T1000 (cell line): Measurements from ENCODE around the gene KRTAP10-8.
"Not testable (repeated sequence)": the region's sequence is repeated elsewhere in the genome, so short reads cannot be mapped to it uniquely, and the experiment has no call there.

Source experiments
- DNase-seq: peaks from one replicate; lab custom pipeline; 2025; ENCODE audit warnings: mixed read lengths; lab: John Stamatoyannopoulos, UW

The KRTAP10-8 gene

GRCh38 chr21:44618504-44618903 is 6.6 kb downstream of the KRTAP10-8 start:
- no peak for DNase-seq

GRCh38 chr21:44618909-44619308 is 7.0 kb downstream of the KRTAP10-8 start:
- no peak for DNase-seq

GRCh38 chr21:44619886-44620285 is 8.0 kb downstream of the KRTAP10-8 start:
- DNase-seq, result no peak

DNA sequence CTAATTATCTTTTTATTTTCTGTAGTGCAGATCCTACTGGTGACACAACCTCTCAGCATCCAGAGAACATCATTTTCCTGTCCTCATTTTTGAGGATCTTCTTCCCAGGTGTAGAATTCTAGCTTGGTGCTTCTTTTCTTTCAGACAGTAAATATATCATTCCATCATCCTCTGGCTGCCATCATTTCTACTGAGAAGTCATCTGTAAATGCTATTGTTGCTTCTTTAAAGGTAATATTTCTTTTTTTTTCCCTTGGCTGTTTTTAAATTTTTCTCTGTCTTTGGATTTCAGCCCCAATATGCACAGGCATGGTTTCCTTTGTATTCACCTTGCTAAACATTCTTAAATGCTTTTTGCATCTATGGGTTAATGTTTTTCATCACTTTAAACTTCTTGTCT is 11.7 kb downstream of the KRTAP10-8 start:
- no peak for DNase-seq

GRCh38 chr21:44625756-44626155 is 13.9 kb downstream of the KRTAP10-8 start:
- no peak for DNase-seq

- DNase-seq, result no peak
These were observed 14.4 kb downstream of the KRTAP10-8 start for GRCh38 chr21:44626262-44626661.

GRCh38 chr21:44626673-44627143 is 14.8 kb downstream of the KRTAP10-8 start, which contains the start of gene KRTAP10-9:
Gene KRTAP10-9 (plus strand): TSS chr21:44627093. CDS start chr21:44627172, 79 bp downstream.
- DNase-seq, result no peak

GRCh38 chr21:44627181-44627822 is 15.4 kb downstream of the KRTAP10-8 start:
- not testable (repeated sequence) for DNase-seq

DNA sequence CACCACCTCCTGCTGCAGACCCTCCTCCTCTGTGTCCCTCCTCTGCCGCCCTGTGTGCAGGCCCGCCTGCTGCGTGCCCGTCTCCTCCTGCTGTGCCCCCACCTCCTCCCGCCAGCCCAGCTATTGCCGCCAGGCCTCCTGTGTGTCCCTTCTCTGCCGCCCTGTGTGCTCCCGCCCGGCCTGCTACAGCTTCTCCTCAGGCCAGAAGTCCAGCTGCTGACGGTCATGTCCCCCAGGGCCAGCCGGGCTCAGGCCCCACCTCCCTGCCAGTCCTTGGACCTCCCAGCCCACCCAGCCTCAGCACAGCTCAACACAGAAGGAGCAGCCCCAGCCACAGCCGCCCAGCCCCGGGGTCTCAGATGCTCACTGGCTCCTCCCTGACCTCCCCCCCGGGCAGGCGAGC is 16.0 kb downstream of the KRTAP10-8 start:
- not testable (repeated sequence) for DNase-seq

GRCh38 chr21:44628707-44629391 is 17.0 kb downstream of the KRTAP10-8 start:
- DNase-seq, result no peak

- no peak for DNase-seq
These were observed 18.6 kb downstream of the KRTAP10-8 start for GRCh38 chr21:44630440-44630839.

DNA sequence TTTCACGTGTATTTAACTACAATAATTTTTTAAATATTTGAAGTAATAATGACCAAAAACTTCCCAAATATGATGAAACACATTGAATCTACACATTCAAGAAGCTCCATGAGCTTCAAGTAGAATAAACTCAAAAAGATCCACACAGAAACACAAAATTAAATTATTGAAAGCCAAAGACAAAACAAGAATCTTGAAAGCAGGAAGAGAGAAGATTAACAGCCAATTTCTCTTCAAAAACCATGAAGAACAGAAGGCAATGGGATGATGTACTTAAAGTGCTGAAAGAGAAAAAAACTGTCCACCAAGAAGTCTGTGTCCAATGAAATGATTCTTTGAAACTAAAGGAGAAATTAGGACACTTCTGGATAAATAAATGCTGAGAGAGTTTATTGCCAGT is 20.2 kb downstream of the KRTAP10-8 start:
- no peak for DNase-seq

DNA sequence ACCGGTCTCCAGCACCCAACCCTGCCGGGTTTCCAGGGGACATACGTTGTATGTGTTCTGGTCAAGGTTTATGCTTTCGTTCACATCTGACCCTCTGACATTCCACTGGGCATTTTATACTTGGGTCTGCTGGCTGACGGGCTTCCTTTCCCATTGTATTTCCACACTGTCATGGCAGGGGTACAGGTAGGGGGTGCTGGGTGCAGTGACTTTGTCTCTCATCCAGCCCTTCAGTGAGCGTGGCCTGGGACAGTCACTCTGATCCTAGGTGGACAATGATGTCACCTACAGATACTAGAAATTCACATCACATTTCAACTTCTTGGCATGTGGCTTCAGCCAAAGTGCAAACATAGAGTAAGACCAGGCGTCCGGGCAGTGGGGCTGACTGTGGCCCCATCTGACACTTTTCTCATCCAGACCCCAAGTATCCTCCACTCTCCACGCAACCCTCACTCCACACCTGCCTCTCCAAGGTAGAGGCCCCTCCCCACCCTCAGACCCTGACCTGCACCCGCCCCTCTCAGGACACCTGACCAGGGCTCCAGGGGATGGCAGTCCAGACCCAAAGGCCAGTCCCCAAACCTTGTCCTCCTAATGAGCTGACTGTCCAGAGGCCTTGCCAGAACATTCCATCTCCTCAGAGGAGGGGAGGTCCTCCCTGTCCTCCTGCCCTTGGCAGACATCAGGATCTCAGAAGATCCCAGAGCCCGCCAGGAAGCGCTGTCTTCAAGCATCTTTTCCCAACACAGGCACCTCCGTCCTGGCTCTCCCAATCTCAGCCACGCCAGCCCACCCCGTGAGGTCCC is 24.5 kb downstream of the KRTAP10-8 start:
- no peak for DNase-seq

- no peak for DNase-seq
These were observed 25.4 kb downstream of the KRTAP10-8 start, which contains the start of gene KRTAP10-10 for GRCh38 chr21:44637018-44637850. Gene KRTAP10-10 (plus strand): TSS chr21:44637356. CDS start chr21:44637418, 62 bp downstream.

DNA sequence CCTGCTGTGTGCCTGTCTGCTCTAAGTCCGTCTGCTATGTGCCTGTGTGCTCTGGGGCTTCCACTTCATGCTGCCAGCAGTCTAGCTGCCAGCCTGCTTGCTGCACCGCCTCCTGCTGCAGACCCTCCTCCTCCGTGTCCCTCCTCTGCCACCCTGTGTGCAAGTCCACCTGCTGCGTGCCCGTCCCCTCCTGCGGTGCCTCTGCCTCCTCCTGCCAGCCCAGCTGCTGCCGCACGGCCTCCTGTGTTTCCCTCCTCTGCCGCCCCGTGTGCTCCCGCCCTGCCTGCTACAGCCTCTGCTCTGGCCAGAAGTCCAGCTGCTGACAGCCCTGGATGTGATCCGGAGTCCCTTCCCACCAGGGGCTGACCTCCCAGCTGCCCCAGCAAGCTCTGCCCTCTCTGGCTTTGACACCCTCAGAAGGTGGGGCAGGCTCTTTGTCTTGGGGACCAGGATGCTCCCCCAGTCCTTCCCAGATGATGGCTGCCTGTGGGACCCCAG is 26.0 kb downstream of the KRTAP10-8 start:
- DNase-seq, result not testable (repeated sequence)

GRCh38 chr21:44638506-44639330 is 26.8 kb downstream of the KRTAP10-8 start:
- not testable (repeated sequence) for DNase-seq

DNA sequence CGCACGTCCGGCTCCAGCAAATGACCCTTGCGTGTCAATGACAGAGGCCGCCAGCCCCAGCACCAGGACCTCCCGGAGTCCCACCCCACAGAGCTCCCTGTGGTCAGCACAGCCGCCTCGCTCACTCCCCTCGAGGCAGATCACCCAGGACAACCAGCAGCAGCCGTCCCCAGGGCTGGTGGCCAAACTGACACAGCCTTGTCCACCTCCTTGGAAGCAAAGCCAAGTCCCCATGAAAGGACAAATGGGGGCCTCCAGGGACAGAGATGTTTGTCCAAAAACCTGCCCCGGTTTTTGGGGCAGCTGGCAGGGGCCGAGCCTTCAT is 27.4 kb downstream of the KRTAP10-8 start:
- no peak for DNase-seq

GRCh38 chr21:44640761-44641160 is 28.9 kb downstream of the KRTAP10-8 start:
- no peak for DNase-seq

GRCh38 chr21:44643741-44644310 is 31.9 kb downstream of the KRTAP10-8 start:
- no peak for DNase-seq

DNA sequence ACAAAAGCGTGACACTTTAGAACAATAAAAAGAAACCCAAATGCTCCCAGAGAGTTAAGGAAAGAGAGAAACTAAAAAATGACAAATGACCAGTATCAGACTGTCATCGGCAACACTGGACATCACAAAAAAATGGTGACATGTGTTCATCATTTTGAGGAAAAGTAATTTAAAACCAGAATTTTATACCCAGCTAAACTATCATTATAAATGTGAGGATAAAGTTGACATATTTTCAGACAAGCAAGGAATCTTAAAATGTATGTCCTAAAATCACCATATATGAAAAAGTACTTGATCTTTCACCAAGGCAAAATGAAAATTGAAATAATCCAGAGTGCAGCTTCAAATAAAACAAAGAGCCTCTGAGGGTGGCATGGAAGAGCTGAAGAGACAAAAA is 33.0 kb downstream of the KRTAP10-8 start:
- DNase-seq, result no peak
